Measurements from ENCODE around the gene XPOT. TPM values are rescaled to one million over a fixed set of nuclear protein-coding genes. Genes with fewer than 3 reads are reported as not detected.

Gene XPOT
- total RNA-seq, 1 experiment from 2014 or later, result 130 TPM

- no peak overlapping the region for H2BK12ac ChIP-seq (ENCODE audit: insufficient read length, low read depth, low read length)
- H3K27ac ChIP-seq (ENCODE audit: insufficient read length, low read depth, low read length), result no peak overlapping the region
- H3K23me2 ChIP-seq (ENCODE audit: insufficient read length, low read depth, low read length, poor library complexity, severe bottlenecking), result no peaks in the 10 kb centered on the region
- H2AK5ac ChIP-seq (ENCODE audit: insufficient read length, low read length), result no peak overlapping the region
- no peaks in the 10 kb centered on the region for H3K79me2 ChIP-seq (ENCODE audit: insufficient read depth, low read length)
- DNase-seq, result no peak
- H4K8ac ChIP-seq (replicated peaks; ENCODE audit: insufficient read length, low read depth, low read length), result no peak overlapping the region
- H3K23ac ChIP-seq (ENCODE audit: insufficient read length, low read depth, low read length), result no peak overlapping the region
- H3K18ac ChIP-seq (ENCODE audit: insufficient read length, low read depth, low read length), result no peak overlapping the region
- H4K91ac ChIP-seq (ENCODE audit: insufficient read length, low read depth, low read length), result no peak overlapping the region
- H3K9me3 ChIP-seq (ENCODE audit: control insufficient read depth, low read depth, low read length), result no peaks in the 10 kb centered on the region
- no peak overlapping the region for H3K4me2 ChIP-seq (ENCODE audit: insufficient read depth, insufficient read length, low read length)
- H3K56ac ChIP-seq (ENCODE audit: insufficient read length, low read depth, low read length), result no peak overlapping the region
- no peak for TF ChIP-seq CTCF (conservative IDR thresholded peaks at IDR 0.05)
- H4K5ac ChIP-seq (ENCODE audit: insufficient read length, low read depth, low read length), result no peak overlapping the region
- peaks cover 3% of the 10 kb centered on the region; the same call in 1 of the 2 replicates for H3K4me1 ChIP-seq (ENCODE audit: insufficient read depth, low read length)
- no CpG with 5 or more reads among the region's 2 CpGs for WGBS (ENCODE audit: extremely low coverage, insufficient read length, low lambda C conversion rate)
- no peak overlapping the region for H3K4ac ChIP-seq (ENCODE audit: low read depth, low read length)
- H4K20me1 ChIP-seq (ENCODE audit: control insufficient read depth, insufficient read depth, insufficient read length), result no peaks in the 10 kb centered on the region
- H3K27me3 ChIP-seq (ENCODE audit: insufficient read depth, low read length), result no peaks in the 10 kb centered on the region
- H3T11ph ChIP-seq (ENCODE audit: low read length), result no peak overlapping the region
- no peak overlapping the region for H2AFZ ChIP-seq (ENCODE audit: low read length)
- H3K36me3 Mint-ChIP-seq (ENCODE audit: insufficient read depth in 1 of 3, low read depth in 3 of 3), result no peaks in the 10 kb centered on the region
- H3K4me3 Mint-ChIP-seq, result no peak overlapping the region
- H3K9me3 Mint-ChIP-seq, result no peaks in the 10 kb centered on the region
- no peak overlapping the region for H2BK20ac ChIP-seq (ENCODE audit: low read depth, low read length, poor library complexity, severe bottlenecking)
- H3K14ac ChIP-seq (ENCODE audit: insufficient read depth, low read length), result no peak overlapping the region
- H3K4me1 Mint-ChIP-seq, result peaks cover 12 to 13% of the 10 kb centered on the region in 2 experiments
- no peak overlapping the region for H2BK5ac ChIP-seq (ENCODE audit: insufficient read length, low read length)
- H2BK15ac ChIP-seq (ENCODE audit: low read depth, low read length), result no peak overlapping the region
- no peak overlapping the region for H2BK120ac ChIP-seq (ENCODE audit: low read depth, low read length, poor library complexity, severe bottlenecking)
- peaks cover 5% of the 10 kb centered on the region; the same call in 1 of the 2 replicates for H3K27me3 Mint-ChIP-seq (ENCODE audit: low read depth)
- H3K9ac ChIP-seq (ENCODE audit: extremely low read depth, insufficient read length, low read length), result no peak overlapping the region
- H3K27ac Mint-ChIP-seq, result no peak overlapping the region
- no peaks in the 10 kb centered on the region for H3K79me1 ChIP-seq (ENCODE audit: insufficient read depth, low read depth, low read length, poor library complexity, severe bottlenecking)
Observed at GRCh38 chr12:64395739-64396138, 8.5 kb upstream of the XPOT start.
